ENCODE measurements around the gene GCNT2.

DNA sequence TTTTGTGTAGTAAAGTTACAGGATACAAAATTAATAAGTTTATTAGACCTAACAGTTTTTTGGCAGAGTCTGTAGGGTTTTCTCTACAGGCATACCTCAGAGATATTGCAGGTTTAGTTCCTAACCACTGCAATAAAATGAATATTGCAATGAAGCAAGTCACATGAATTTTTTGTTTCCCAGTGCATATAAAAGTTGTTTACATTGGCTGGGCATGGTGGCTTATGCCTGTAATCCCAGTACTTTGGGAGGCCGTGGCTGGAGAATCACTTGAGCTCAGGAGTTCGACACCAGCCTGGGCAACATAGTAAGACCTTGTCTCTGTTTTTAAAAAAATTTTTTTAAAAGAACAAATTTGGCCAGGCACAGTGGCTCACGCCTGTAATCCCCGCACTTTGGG is 157.3 kb downstream of the GCNT2 start:
- TF ChIP-seq, protein P1, sequence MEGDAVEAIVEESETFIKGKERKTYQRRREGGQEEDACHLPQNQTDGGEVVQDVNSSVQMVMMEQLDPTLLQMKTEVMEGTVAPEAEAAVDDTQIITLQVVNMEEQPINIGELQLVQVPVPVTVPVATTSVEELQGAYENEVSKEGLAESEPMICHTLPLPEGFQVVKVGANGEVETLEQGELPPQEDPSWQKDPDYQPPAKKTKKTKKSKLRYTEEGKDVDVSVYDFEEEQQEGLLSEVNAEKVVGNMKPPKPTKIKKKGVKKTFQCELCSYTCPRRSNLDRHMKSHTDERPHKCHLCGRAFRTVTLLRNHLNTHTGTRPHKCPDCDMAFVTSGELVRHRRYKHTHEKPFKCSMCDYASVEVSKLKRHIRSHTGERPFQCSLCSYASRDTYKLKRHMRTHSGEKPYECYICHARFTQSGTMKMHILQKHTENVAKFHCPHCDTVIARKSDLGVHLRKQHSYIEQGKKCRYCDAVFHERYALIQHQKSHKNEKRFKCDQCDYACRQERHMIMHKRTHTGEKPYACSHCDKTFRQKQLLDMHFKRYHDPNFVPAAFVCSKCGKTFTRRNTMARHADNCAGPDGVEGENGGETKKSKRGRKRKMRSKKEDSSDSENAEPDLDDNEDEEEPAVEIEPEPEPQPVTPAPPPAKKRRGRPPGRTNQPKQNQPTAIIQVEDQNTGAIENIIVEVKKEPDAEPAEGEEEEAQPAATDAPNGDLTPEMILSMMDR (IDR thresholded peaks at IDR 0.05) = no peak
- TF ChIP-seq POLR2A (IDR thresholded peaks at IDR 0.05) = no peak

Data from Peyer's patch (tissue), 4 donors.